Measurements from ENCODE around the gene CPE. TPM values are rescaled to one million over a fixed set of nuclear protein-coding genes. Genes with fewer than 3 reads are reported as not detected.

CPE gene
- total and polyA plus RNA-seq, 10 of the 15 experiments (the other 5 are each of a cell fraction or from before 2014, with no cell fraction given), result 0.05 to 0.14 TPM; not detected in 8

GRCh38 chr4:165382640-165383039, 3.8 kb downstream of the CPE start:
- Histone ChIP-seq H3K4me1 (ENCODE audit: control insufficient read depth, insufficient read depth, low read length) (no peaks in the 10 kb centered on the region), H3K79me2 (ENCODE audit: control insufficient read depth, insufficient read depth, low read length) (no peaks in the 10 kb centered on the region), H3K4me2 (ENCODE audit: control insufficient read depth, insufficient read depth) (no peak overlapping the region), H4K20me1 (ENCODE audit: control insufficient read depth, insufficient read depth) (no peaks in the 10 kb centered on the region), H3K9ac (ENCODE audit: control insufficient read depth, insufficient read depth, low read length) (no peak overlapping the region), H2AFZ (ENCODE audit: control insufficient read depth, low read depth, low read length) (no peak overlapping the region), H3K9me3 (replicated peaks; ENCODE audit: control insufficient read depth, insufficient read depth, low read length) (no peaks in the 10 kb centered on the region), H3K36me3 (ENCODE audit: control insufficient read depth in 2 of 2, insufficient read depth in 2 of 2, low read length in 1 of 2) (no peaks in the 10 kb centered on the region), H3K27ac (ENCODE audit: control insufficient read depth, insufficient read depth) (no peak overlapping the region), H3K27me3 (replicated peaks in 1 of 2; ENCODE audit: control insufficient read depth in 2 of 2, insufficient read depth in 2 of 2, low read length in 1 of 2) (peaks cover 0 to 19% of the 10 kb centered on the region in 2 experiments; a peak in 3 of 4 replicates), H3K4me3 (no peak overlapping the region)
- ChIA-PET SMC1A (ENCODE audit: uncharacterized antibody, unreplicated experiment) (interaction anchor here (1.9 kb wide), 1 partner anchor 252 kb away, joined by 5 read pairs; no protein-coding TSS in a partner anchor), RAD21 (ENCODE audit: unreplicated experiment) (no interaction called here), CTCF (interaction anchor here (0.8 kb wide), 1 partner anchor 31 kb away, joined by 3 read pairs; no protein-coding TSS in a partner anchor), POLR2A (no interaction called here)
- WGBS (ENCODE audit: insufficient coverage, insufficient replicate concordance, low lambda C conversion rate, missing lambda C conversion rate), result 71% methylated on average over 1 of the region's 1 CpG
- FAIRE-seq (no peak), ATAC-seq (no peak), DNase-seq (ENCODE audit: low read depth, low spot score) (no peak)
- intact Hi-C loops (cut with micrococcal nuclease; ENCODE audit: unreplicated experiment) (no loop called here), in situ Hi-C loops (cut with MboI) (no loop called here)
- no TSS peak for BruUV-seq (replicated peaks)
- TF ChIP-seq BACH1 (IDR thresholded peaks at IDR 0.05; ENCODE audit: borderline replicate concordance) (no peak), CBX5 (IDR thresholded peaks at IDR 0.05; ENCODE audit: low read depth) (no peak), FOXM1 (IDR thresholded peaks at IDR 0.05; ENCODE audit: low read depth, low read length) (no peak), YBX1 (IDR thresholded peaks at IDR 0.05) (no peak), CBX3 (IDR thresholded peaks at IDR 0.05; ENCODE audit: borderline replicate concordance, low read depth) (no peak), ZNF207 (IDR thresholded peaks at IDR 0.05; ENCODE audit: borderline replicate concordance) (no peak), ETV6 (conservative IDR thresholded peaks at IDR 0.05 in 1 of 2, IDR thresholded peaks at IDR 0.05 in 1 of 2; ENCODE audit: borderline replicate concordance in 1 of 2, low read depth in 1 of 2) (no peak), SPI1 (IDR thresholded peaks at IDR 0.05; ENCODE audit: borderline replicate concordance, insufficient read depth, low read depth, low read length) (no peak), SIN3A (IDR thresholded peaks at IDR 0.05; ENCODE audit: low read depth, low read length) (no peak), MYB (IDR thresholded peaks at IDR 0.05; ENCODE audit: borderline replicate concordance, low read depth, low read length) (no peak), PAX5 (IDR thresholded peaks at IDR 0.05; ENCODE audit: borderline replicate concordance, low read depth, low read length) (no peak), USF1 (IDR thresholded peaks at IDR 0.05; ENCODE audit: borderline replicate concordance, extremely low read length, insufficient read depth, low read depth, low read length) (no peak)

Measured in GM12878 (cell line).